ENCODE results near the gene MYEOV. TPM values are rescaled to one million over a fixed set of nuclear protein-coding genes. Genes with fewer than 3 reads are reported as not detected.
A peak's percentile ranks its signal among the peaks of the same experiment; 100 is the strongest.

Gene MYEOV
- total and polyA plus RNA-seq, 9 of the 15 experiments (the other 6 are each of a cell fraction or from before 2014, with no cell fraction given) = 10.2 to 133 (median 32.2) TPM

GRCh38 chr11:69337211-69337721, 43.3 kb downstream of the MYEOV start:
- BruUV-seq (replicated peaks) = no TSS peak
- DNase-seq (ENCODE audit: extremely low read depth in 1 of 4, low spot score in 3 of 4) (no peak), ATAC-seq (peak; percentile 55), FAIRE-seq (peak; percentile 19)
- ChIA-PET CTCF (ENCODE audit: low intra/inter-chr PET ratio) (no interaction called here), POLR2A (interaction anchor here (1.4 kb wide), 1 partner anchor 10 kb away, joined by 3 read pairs; no protein-coding TSS in a partner anchor)
- no peak overlapping the region for H3K9ac ChIP-seq (ENCODE audit: insufficient read depth in 1 of 2, low read depth in 2 of 2, low read length in 2 of 2)
- H3K4me2 ChIP-seq (ENCODE audit: insufficient read depth, low read length) = no peak overlapping the region
- peaks cover 0 to 16% of the 10 kb centered on the region in 2 experiments; a peak in 4 of 5 replicates for H3K4me1 ChIP-seq (replicated peaks in 1 of 2; ENCODE audit: control insufficient read depth in 2 of 2, insufficient read depth in 2 of 2, low read length in 2 of 2)
- H4K20me1 ChIP-seq (replicated peaks; ENCODE audit: control insufficient read depth, insufficient read depth, low read length) = 0 out of 2 replicates have a peak, but pooled peaks cover 6% of the 10 kb centered on the region
- H2AFZ ChIP-seq (ENCODE audit: low read depth, low read length) = no peak overlapping the region
- intact Hi-C loops (cut with micrococcal nuclease) (no loop called here), in situ Hi-C loops (cut with MboI) (no loop called here)
- no peaks in the 10 kb centered on the region for H3K27me3 ChIP-seq (ENCODE audit: control insufficient read depth in 2 of 2, insufficient read depth in 2 of 2, low read length in 2 of 2)
- no peak overlapping the region for H3K4me3 ChIP-seq
- no peaks in the 10 kb centered on the region; the same call in 1 of the 2 replicates for H3K9me3 ChIP-seq (replicated peaks; ENCODE audit: control insufficient read depth, insufficient read depth, low read depth, low read length)
- WGBS (ENCODE audit: insufficient coverage, low coverage, missing lambda C conversion rate) = 46% methylated on average over 6 of the region's 6 CpGs
- peaks cover 32% of the 10 kb centered on the region for H3K79me2 ChIP-seq (ENCODE audit: control insufficient read depth, insufficient read depth, low read length)
- no peak overlapping the region for H3K27ac ChIP-seq (ENCODE audit: extremely low read depth, low read depth, low read length)
- no peaks in the 10 kb centered on the region; the same call in 2 of the 3 replicates for H3K36me3 ChIP-seq (ENCODE audit: control insufficient read depth, insufficient read depth, low read length)
- peaks cover 6% of the 10 kb centered on the region for H3K9me1 ChIP-seq (ENCODE audit: control insufficient read depth, insufficient read depth, low read length)
- no peak for TF ChIP-seq ZNF174 (CRISPR knock-in tag; IDR thresholded peaks at IDR 0.05)
- TF ChIP-seq RBM39 (optimal IDR thresholded peaks at IDR 0.05; ENCODE audit: low read depth, low read length) = no peak
- no peak for TF ChIP-seq ETS2 (tag; IDR thresholded peaks at IDR 0.05; ENCODE audit: borderline replicate concordance, poor library complexity, severe bottlenecking)
- TF ChIP-seq ETV5 (CRISPR knock-in tag; IDR thresholded peaks at IDR 0.05; ENCODE audit: low read depth) = no peak
- TF ChIP-seq SAFB (IDR thresholded peaks at IDR 0.05; ENCODE audit: borderline replicate concordance, low read depth, low read length) = no peak
- TF ChIP-seq TRIM24 (IDR thresholded peaks at IDR 0.05) = no peak
- TF ChIP-seq, protein P1, sequence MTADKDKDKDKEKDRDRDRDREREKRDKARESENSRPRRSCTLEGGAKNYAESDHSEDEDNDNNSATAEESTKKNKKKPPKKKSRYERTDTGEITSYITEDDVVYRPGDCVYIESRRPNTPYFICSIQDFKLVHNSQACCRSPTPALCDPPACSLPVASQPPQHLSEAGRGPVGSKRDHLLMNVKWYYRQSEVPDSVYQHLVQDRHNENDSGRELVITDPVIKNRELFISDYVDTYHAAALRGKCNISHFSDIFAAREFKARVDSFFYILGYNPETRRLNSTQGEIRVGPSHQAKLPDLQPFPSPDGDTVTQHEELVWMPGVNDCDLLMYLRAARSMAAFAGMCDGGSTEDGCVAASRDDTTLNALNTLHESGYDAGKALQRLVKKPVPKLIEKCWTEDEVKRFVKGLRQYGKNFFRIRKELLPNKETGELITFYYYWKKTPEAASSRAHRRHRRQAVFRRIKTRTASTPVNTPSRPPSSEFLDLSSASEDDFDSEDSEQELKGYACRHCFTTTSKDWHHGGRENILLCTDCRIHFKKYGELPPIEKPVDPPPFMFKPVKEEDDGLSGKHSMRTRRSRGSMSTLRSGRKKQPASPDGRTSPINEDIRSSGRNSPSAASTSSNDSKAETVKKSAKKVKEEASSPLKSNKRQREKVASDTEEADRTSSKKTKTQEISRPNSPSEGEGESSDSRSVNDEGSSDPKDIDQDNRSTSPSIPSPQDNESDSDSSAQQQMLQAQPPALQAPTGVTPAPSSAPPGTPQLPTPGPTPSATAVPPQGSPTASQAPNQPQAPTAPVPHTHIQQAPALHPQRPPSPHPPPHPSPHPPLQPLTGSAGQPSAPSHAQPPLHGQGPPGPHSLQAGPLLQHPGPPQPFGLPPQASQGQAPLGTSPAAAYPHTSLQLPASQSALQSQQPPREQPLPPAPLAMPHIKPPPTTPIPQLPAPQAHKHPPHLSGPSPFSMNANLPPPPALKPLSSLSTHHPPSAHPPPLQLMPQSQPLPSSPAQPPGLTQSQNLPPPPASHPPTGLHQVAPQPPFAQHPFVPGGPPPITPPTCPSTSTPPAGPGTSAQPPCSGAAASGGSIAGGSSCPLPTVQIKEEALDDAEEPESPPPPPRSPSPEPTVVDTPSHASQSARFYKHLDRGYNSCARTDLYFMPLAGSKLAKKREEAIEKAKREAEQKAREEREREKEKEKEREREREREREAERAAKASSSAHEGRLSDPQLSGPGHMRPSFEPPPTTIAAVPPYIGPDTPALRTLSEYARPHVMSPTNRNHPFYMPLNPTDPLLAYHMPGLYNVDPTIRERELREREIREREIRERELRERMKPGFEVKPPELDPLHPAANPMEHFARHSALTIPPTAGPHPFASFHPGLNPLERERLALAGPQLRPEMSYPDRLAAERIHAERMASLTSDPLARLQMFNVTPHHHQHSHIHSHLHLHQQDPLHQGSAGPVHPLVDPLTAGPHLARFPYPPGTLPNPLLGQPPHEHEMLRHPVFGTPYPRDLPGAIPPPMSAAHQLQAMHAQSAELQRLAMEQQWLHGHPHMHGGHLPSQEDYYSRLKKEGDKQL (CRISPR knock-in tag; IDR thresholded peaks at IDR 0.05; ENCODE audit: borderline replicate concordance) = no peak
- TF ChIP-seq SETDB1 (IDR thresholded peaks at IDR 0.05; ENCODE audit: low read length) = no peak
- no peak for TF ChIP-seq SRSF1 (IDR thresholded peaks at IDR 0.05; ENCODE audit: low read depth, low read length)
- TF ChIP-seq ZNF232 (CRISPR knock-in tag; IDR thresholded peaks at IDR 0.05) = no peak
- TF ChIP-seq MAFK (IDR thresholded peaks at IDR 0.05; ENCODE audit: low read length) = no peak
- TF ChIP-seq, protein P2, sequence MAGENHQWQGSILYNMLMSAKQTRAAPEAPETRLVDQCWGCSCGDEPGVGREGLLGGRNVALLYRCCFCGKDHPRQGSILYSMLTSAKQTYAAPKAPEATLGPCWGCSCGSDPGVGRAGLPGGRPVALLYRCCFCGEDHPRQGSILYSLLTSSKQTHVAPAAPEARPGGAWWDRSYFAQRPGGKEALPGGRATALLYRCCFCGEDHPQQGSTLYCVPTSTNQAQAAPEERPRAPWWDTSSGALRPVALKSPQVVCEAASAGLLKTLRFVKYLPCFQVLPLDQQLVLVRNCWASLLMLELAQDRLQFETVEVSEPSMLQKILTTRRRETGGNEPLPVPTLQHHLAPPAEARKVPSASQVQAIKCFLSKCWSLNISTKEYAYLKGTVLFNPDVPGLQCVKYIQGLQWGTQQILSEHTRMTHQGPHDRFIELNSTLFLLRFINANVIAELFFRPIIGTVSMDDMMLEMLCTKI (IDR thresholded peaks at IDR 0.05; ENCODE audit: partially characterized antibody) = no peak
- no peak for TF ChIP-seq TRIM25 (IDR thresholded peaks at IDR 0.05; ENCODE audit: borderline replicate concordance)
- TF ChIP-seq PURB (CRISPR knock-in tag; IDR thresholded peaks at IDR 0.05; ENCODE audit: low read depth) = no peak
- no peak for TF ChIP-seq ZNF12 (CRISPR knock-in tag; IDR thresholded peaks at IDR 0.05)

Data from K562 (cell line).